ENCODE measurements around the gene PTN. TPM values are rescaled to one million over a fixed set of nuclear protein-coding genes. Genes with fewer than 3 reads are reported as not detected.

Gene PTN
- total and polyA plus RNA-seq, 10 of the 15 experiments (the other 5 are each of a cell fraction or from before 2014, with no cell fraction given), result 0.09 to 1.2 (median 0.13) TPM; not detected in 7

DNA sequence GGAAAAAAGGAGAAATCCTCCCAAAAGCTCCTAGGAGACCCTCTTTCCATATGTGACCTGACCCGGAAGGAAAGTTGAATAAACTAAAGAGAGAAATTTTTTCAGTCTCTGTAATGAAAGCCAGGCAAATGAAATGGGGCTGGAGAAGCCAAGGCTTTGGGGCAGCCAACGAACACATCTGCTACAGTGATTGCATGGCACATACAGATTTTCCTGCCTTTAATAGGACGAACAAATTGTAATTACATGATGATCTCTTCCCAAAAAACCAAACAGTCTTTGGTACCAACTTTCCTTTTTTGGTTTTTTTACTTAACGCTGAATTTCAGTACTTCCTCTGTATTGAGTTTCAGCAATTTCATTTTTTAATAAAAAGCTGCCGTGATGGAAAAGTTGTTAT, 23.5 kb upstream of the PTN start:
- RAD21 ChIA-PET (ENCODE audit: unreplicated experiment), result no interaction called here
- in situ Hi-C loops (cut with MboI), result no loop called here

More for the DNA sequence above, 23.5 kb upstream of the PTN start:
- Histone ChIP-seq H3K4me2 (ENCODE audit: control insufficient read depth, insufficient read depth) (no peak overlapping the region), H4K20me1 (ENCODE audit: control insufficient read depth, insufficient read depth) (no peaks in the 10 kb centered on the region), H2AFZ (ENCODE audit: control insufficient read depth, low read depth, low read length) (no peak overlapping the region), H3K9me3 (replicated peaks; ENCODE audit: control insufficient read depth, insufficient read depth, low read length) (no peaks in the 10 kb centered on the region), H3K36me3 (ENCODE audit: control insufficient read depth in 2 of 2, insufficient read depth in 2 of 2, low read length in 1 of 2) (no peaks in the 10 kb centered on the region), H3K4me1 (ENCODE audit: control insufficient read depth, insufficient read depth, low read length) (no peaks in the 10 kb centered on the region), H3K9ac (ENCODE audit: control insufficient read depth, insufficient read depth, low read length) (no peak overlapping the region), H3K79me2 (ENCODE audit: control insufficient read depth, insufficient read depth, low read length) (no peaks in the 10 kb centered on the region), H3K27me3 (replicated peaks in 1 of 2; ENCODE audit: control insufficient read depth in 2 of 2, insufficient read depth in 2 of 2, low read length in 1 of 2) (no peaks in the 10 kb centered on the region), H3K4me3 (no peak overlapping the region), H3K27ac (ENCODE audit: control insufficient read depth, insufficient read depth) (no peak overlapping the region)
- BruUV-seq (replicated peaks), result no TSS peak
- ChIA-PET SMC1A (ENCODE audit: uncharacterized antibody, unreplicated experiment) (no interaction called here), POLR2A (no interaction called here), CTCF (no interaction called here)
- DNase-seq (ENCODE audit: low read depth, low spot score) (no peak), ATAC-seq (no peak), FAIRE-seq (no peak)
- TF ChIP-seq RAD21 (IDR thresholded peaks at IDR 0.05; ENCODE audit: insufficient read depth, low read depth, low read length), result no peak
- no peak for TF ChIP-seq ZNF622 (IDR thresholded peaks at IDR 0.05)
- TF ChIP-seq, protein P1, sequence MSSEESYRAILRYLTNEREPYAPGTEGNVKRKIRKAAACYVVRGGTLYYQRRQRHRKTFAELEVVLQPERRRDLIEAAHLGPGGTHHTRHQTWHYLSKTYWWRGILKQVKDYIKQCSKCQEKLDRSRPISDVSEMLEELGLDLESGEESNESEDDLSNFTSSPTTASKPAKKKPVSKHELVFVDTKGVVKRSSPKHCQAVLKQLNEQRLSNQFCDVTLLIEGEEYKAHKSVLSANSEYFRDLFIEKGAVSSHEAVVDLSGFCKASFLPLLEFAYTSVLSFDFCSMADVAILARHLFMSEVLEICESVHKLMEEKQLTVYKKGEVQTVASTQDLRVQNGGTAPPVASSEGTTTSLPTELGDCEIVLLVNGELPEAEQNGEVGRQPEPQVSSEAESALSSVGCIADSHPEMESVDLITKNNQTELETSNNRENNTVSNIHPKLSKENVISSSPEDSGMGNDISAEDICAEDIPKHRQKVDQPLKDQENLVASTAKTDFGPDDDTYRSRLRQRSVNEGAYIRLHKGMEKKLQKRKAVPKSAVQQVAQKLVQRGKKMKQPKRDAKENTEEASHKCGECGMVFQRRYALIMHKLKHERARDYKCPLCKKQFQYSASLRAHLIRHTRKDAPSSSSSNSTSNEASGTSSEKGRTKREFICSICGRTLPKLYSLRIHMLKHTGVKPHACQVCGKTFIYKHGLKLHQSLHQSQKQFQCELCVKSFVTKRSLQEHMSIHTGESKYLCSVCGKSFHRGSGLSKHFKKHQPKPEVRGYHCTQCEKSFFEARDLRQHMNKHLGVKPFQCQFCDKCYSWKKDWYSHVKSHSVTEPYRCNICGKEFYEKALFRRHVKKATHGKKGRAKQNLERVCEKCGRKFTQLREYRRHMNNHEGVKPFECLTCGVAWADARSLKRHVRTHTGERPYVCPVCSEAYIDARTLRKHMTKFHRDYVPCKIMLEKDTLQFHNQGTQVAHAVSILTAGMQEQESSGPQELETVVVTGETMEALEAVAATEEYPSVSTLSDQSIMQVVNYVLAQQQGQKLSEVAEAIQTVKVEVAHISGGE (CRISPR knock-in tag; IDR thresholded peaks at IDR 0.05), result no peak
- TF ChIP-seq SIX5 (IDR thresholded peaks at IDR 0.05; ENCODE audit: low read depth, low read length, severe bottlenecking), result no peak
- TF ChIP-seq EGR1 (IDR thresholded peaks at IDR 0.05; ENCODE audit: borderline replicate concordance in 1 of 2, low read depth in 2 of 2, low read length in 2 of 2), result no peak
- no peak for TF ChIP-seq ZNF274 (IDR thresholded peaks at IDR 0.05; ENCODE audit: insufficient read depth, insufficient read length)
- TF ChIP-seq, protein P2, sequence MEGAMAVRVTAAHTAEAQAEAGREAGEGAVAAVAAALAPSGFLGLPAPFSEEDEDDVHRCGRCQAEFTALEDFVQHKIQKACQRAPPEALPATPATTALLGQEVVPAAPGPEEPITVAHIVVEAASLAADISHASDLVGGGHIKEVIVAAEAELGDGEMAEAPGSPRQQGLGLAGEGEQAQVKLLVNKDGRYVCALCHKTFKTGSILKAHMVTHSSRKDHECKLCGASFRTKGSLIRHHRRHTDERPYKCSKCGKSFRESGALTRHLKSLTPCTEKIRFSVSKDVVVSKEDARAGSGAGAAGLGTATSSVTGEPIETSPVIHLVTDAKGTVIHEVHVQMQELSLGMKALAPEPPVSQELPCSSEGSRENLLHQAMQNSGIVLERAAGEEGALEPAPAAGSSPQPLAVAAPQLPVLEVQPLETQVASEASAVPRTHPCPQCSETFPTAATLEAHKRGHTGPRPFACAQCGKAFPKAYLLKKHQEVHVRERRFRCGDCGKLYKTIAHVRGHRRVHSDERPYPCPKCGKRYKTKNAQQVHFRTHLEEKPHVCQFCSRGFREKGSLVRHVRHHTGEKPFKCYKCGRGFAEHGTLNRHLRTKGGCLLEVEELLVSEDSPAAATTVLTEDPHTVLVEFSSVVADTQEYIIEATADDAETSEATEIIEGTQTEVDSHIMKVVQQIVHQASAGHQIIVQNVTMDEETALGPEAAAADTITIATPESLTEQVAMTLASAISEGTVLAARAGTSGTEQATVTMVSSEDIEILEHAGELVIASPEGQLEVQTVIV (IDR thresholded peaks at IDR 0.05; ENCODE audit: borderline replicate concordance, partially characterized antibody), result no peak
- TF ChIP-seq ZNF384 (IDR thresholded peaks at IDR 0.05; ENCODE audit: borderline replicate concordance, low read depth, low read length), result no peak
- no peak for TF ChIP-seq MYB (IDR thresholded peaks at IDR 0.05; ENCODE audit: borderline replicate concordance, low read depth, low read length)
- no peak for TF ChIP-seq SIN3A (IDR thresholded peaks at IDR 0.05; ENCODE audit: low read depth, low read length)
- no peak for TF ChIP-seq FOS (IDR thresholded peaks at IDR 0.05; ENCODE audit: borderline replicate concordance, extremely low read depth, insufficient read length)
- TF ChIP-seq MTA3 (IDR thresholded peaks at IDR 0.05; ENCODE audit: borderline replicate concordance, low read length), result no peak
- intact Hi-C loops (cut with micrococcal nuclease; ENCODE audit: unreplicated experiment), result no loop called here
- WGBS (ENCODE audit: insufficient coverage, insufficient replicate concordance, low lambda C conversion rate, missing lambda C conversion rate), result 23% methylated on average over 5 of the region's 5 CpGs
